Loucy (cell line): ENCODE data around the gene PTGDR2.

Experiments
- CTCF ChIP-seq: fragments of 200-600 bp; sonication (generic); conservative IDR thresholded peaks from 2 replicates; pipeline ENCODE4 v1.5.1; 2014; ENCODE audit warnings: mild to moderate bottlenecking, antibody characterized with exemption, low read length
- EZH2phosphoT487 ChIP-seq: fragments of 200-600 bp; IDR thresholded peaks from 2 replicates; pipeline ENCODE4 v1.6.1; 2018; ENCODE audit warnings: antibody characterized with exemption, mild to moderate bottlenecking, moderate library complexity, borderline replicate concordance

- TF ChIP-seq CTCF (no peak), EZH2phosphoT487 (no peak)
Observed at GRCh38 chr11:60835534-60835846, 20.3 kb downstream of the PTGDR2 start.
